Retinal pigment epithelial cell (primary cell): ENCODE measurements around the gene BASP1.

Experiments
- DNase-seq: peaks from one replicate; pipeline ENCODE4 v3.0.0-alpha.2; 2010; ENCODE audit warnings: low read depth
- H3K4me3 ChIP-seq: 2 replicates; pipeline ENCODE4 v1.5.1; 2011; ENCODE audit warnings: mild to moderate bottlenecking, low read length, control low read depth, moderate library complexity
- TF ChIP-seq, protein P1 (sequence below): conservative IDR thresholded peaks from 2 replicates; pipeline ENCODE4 v1.5.1; 2011; ENCODE audit warnings: low read depth, low read length, control low read depth, inconsistent platforms

BASP1 gene

DNA sequence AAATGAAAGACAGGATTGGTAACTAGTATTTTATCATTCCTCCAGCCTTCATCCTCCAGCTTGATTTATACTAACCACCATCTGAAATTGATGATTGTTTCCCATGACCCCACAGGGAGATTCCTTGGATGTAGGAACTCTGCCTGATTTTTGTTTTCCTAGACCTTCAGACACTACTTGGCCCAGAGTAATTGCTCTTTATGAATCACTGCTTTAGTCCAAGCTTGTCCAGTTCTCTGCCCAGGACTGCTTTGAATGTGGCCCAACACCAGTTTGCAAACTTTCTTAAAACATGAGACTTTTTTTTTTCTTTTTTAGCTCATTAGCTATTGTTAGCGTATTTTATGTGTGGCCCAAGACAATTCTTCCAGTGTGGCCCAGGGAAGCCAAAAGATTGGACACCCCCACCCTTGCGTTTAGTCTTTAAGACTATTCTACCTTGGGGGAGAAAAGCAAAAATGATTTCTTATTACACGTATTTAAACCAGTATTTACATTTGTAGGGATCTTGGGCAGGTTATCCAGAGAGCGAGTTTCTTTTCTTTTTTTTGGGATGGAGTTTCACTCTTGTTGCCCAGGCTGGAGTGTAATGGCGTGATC, 18.4 kb downstream of the BASP1 start:
- no peak for DNase-seq
- TF ChIP-seq, protein P1, sequence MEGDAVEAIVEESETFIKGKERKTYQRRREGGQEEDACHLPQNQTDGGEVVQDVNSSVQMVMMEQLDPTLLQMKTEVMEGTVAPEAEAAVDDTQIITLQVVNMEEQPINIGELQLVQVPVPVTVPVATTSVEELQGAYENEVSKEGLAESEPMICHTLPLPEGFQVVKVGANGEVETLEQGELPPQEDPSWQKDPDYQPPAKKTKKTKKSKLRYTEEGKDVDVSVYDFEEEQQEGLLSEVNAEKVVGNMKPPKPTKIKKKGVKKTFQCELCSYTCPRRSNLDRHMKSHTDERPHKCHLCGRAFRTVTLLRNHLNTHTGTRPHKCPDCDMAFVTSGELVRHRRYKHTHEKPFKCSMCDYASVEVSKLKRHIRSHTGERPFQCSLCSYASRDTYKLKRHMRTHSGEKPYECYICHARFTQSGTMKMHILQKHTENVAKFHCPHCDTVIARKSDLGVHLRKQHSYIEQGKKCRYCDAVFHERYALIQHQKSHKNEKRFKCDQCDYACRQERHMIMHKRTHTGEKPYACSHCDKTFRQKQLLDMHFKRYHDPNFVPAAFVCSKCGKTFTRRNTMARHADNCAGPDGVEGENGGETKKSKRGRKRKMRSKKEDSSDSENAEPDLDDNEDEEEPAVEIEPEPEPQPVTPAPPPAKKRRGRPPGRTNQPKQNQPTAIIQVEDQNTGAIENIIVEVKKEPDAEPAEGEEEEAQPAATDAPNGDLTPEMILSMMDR: no peak
- H3K4me3 ChIP-seq: no peak overlapping the region

- no peak overlapping the region for H3K4me3 ChIP-seq
- TF ChIP-seq, protein P1: no peak
- DNase-seq: no peak
Measured at GRCh38 chr5:17238521-17239041, 21.1 kb downstream of the BASP1 start.

DNA sequence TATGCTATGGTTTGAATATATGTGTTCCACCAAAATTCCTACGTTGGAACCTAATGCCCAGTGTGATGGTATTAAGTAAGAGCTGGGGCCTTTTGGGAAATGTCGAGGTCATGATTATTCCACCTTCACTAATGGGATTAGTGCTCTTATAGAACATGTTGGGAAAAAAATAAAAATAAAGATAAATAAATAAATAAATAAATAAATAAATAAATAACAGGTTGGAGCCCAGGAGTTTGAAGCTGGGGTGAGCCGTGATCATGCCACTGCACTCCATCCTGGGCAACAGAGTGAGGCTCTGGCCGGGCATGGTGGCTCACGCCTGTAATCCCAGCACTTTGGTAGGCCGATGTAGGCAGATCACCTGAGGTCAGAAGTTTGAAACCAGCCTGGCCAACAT, 22.5 kb downstream of the BASP1 start:
- DNase-seq: no peak
- TF ChIP-seq, protein P1: no peak
- H3K4me3 ChIP-seq: no peak overlapping the region

- TF ChIP-seq, protein P1: no peak
- no peak for DNase-seq
- H3K4me3 ChIP-seq: no peak overlapping the region
Measured at GRCh38 chr5:17240487-17240886, 23.1 kb downstream of the BASP1 start.

DNA sequence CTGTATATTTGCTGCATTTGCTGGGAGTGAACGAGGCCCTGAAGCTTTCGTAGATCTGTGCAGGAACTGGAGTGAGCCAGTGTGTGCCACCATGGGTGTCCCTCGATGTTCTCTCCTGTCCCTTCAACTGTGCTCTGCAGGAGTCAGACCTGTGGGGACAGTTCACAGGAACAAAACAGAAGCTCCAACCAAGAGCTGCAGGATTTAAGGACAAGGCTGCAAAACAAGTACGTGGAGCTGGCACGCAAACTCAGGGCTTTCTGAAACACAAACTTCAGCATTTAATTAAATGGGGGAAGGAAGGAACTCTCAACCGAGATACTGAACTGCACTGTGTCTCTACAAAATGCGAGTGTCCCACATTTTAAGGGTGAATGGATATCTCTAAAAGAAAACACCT, 24.2 kb downstream of the BASP1 start:
- no peak overlapping the region for H3K4me3 ChIP-seq
- no peak for DNase-seq
- TF ChIP-seq, protein P1: no peak

- DNase-seq: no peak
- H3K4me3 ChIP-seq: no peak overlapping the region
- TF ChIP-seq, protein P1: no peak
Measured at GRCh38 chr5:17243287-17244063, 26.0 kb downstream of the BASP1 start.
